GM23338 (cell line): ENCODE measurements around the gene RABGAP1L. TPM values are rescaled to one million over a fixed set of nuclear protein-coding genes. Genes with fewer than 3 reads are reported as not detected.

ENCODE experiments used
- ATAC-seq: fragments of 200-7000 bp; cut with Tn5 transposase; 3 replicates; pipeline ENCODE4 v1.9.1; 2020
- DNase-seq: peaks from one replicate; pipeline ENCODE4 v3.0.0-alpha.2; 2015; ENCODE audit warnings: low spot score
- H2AFZ ChIP-seq: fragments of 200-600 bp; sonication (generic); 2 replicates; pipeline ENCODE4 v1.8.0; 2016; ENCODE audit warnings: antibody characterized with exemption, mild to moderate bottlenecking, moderate library complexity
- H3F3A ChIP-seq: fragments of 200-600 bp; sonication (generic); replicated peaks from 2 replicates; pipeline ENCODE4 v1.8.0; 2017; ENCODE audit warnings: antibody characterized with exemption, mixed run types, low read depth
- H3K27ac ChIP-seq: fragments of 200-600 bp; sonication (generic); 2 replicates; pipeline ENCODE4 v1.6.1; 2016; ENCODE audit warnings: low read depth
- H3K27me3 ChIP-seq: fragments of 200-600 bp; sonication (generic); 2 replicates; pipeline ENCODE4 v1.8.0; 2016; ENCODE audit warnings: mild to moderate bottlenecking, mixed run types, moderate library complexity; ENCODE audit not compliant: insufficient read depth
- H3K36me3 ChIP-seq: fragments of 200-600 bp; sonication (generic); 2 replicates; pipeline ENCODE4 v1.8.0; 2016; ENCODE audit warnings: mild to moderate bottlenecking; ENCODE audit not compliant: insufficient read depth
- H3K4me1 ChIP-seq: fragments of 200-600 bp; sonication (generic); 2 replicates; pipeline ENCODE4 v1.8.0; 2016; ENCODE audit warnings: mild to moderate bottlenecking, moderate library complexity; ENCODE audit not compliant: insufficient read depth
- H3K4me2 ChIP-seq: fragments of 200-600 bp; sonication (generic); 2 replicates; pipeline ENCODE4 v1.7.1; 2017; ENCODE audit warnings: mixed run types
- H3K4me3 ChIP-seq: fragments of 200-600 bp; sonication (generic); 2 replicates; pipeline ENCODE4 v1.6.1; 2016; ENCODE audit warnings: mixed run types
- H3K79me2 ChIP-seq: fragments of 200-600 bp; sonication (generic); replicated peaks from 2 replicates; pipeline ENCODE4 v1.8.0; 2017; ENCODE audit warnings: mild to moderate bottlenecking; ENCODE audit not compliant: insufficient read depth
- H3K9me2 ChIP-seq: fragments of 200-600 bp; sonication (generic); 2 replicates; pipeline ENCODE4 v1.8.0; 2017; ENCODE audit not compliant: insufficient read depth
- H4K20me1 ChIP-seq: fragments of 200-600 bp; sonication (generic); replicated peaks from 2 replicates; pipeline ENCODE4 v1.8.0; 2017; ENCODE audit warnings: mild to moderate bottlenecking; ENCODE audit not compliant: insufficient read depth
- H3K27ac Mint-ChIP-seq: 2 replicates; pipeline ENCODE4 v1.8.0; 2020; ENCODE audit warnings: inconsistent platforms, mild to moderate bottlenecking, moderate library complexity, mixed read lengths
- H3K27me3 Mint-ChIP-seq: 3 replicates; pipeline ENCODE4 v1.8.0; 2022; ENCODE audit warnings: low read depth, mild to moderate bottlenecking, moderate library complexity, mixed read lengths, inconsistent platforms; ENCODE audit not compliant: insufficient read depth, poor library complexity
- H3K36me3 Mint-ChIP-seq: 3 replicates; pipeline ENCODE4 v1.8.0; 2021; ENCODE audit warnings: low read depth, mild to moderate bottlenecking, inconsistent platforms, moderate library complexity, mixed read lengths
- H3K4me1 Mint-ChIP-seq: 3 replicates; pipeline ENCODE4 v1.8.0; 2020; ENCODE audit warnings: mild to moderate bottlenecking, inconsistent platforms, mixed read lengths
- H3K4me3 Mint-ChIP-seq: 3 replicates; pipeline ENCODE4 v1.8.0; 2021; ENCODE audit warnings: moderate library complexity, mild to moderate bottlenecking, inconsistent platforms, mixed read lengths
- H3K9me3 Mint-ChIP-seq: 3 replicates; pipeline ENCODE4 v1.8.0; 2020; ENCODE audit warnings: moderate library complexity, mild to moderate bottlenecking, inconsistent platforms, mixed read lengths
- CREB1 ChIP-seq: fragments of 250-450 bp; sonication (Bioruptor Pico); IDR thresholded peaks from 2 replicates; pipeline ENCODE4 v1.5.0; 2020; ENCODE audit warnings: low read depth, mild to moderate bottlenecking, moderate library complexity
- ETS1 ChIP-seq: IDR thresholded peaks from 2 replicates; pipeline ENCODE4 v1.6.1; 2016; ENCODE audit warnings: antibody characterized with exemption
- EZH2 ChIP-seq: fragments of 200-600 bp; sonication (generic); IDR thresholded peaks from one replicate; pipeline ENCODE4 v1.8.0; 2017; ENCODE audit warnings: antibody characterized with exemption, mild to moderate bottlenecking, low read depth; ENCODE audit not compliant: unreplicated experiment
- EZH2phosphoT487 ChIP-seq: fragments of 200-600 bp; sonication (generic); IDR thresholded peaks from one replicate; pipeline ENCODE4 v1.8.1; 2018; ENCODE audit warnings: antibody characterized with exemption; ENCODE audit not compliant: unreplicated experiment
- JUNB ChIP-seq: IDR thresholded peaks from one replicate; pipeline ENCODE4 v1.6.1; 2016; ENCODE audit warnings: antibody characterized with exemption; ENCODE audit not compliant: unreplicated experiment
- NANOG ChIP-seq: IDR thresholded peaks from 2 replicates; pipeline ENCODE4 v1.6.1; 2016; ENCODE audit warnings: antibody characterized with exemption, borderline replicate concordance
- POLR2AphosphoS5 ChIP-seq: IDR thresholded peaks from 2 replicates; pipeline ENCODE4 v1.6.1; 2016; ENCODE audit warnings: antibody characterized with exemption, low read depth
- ZNF462 ChIP-seq: fragments of 250-450 bp; sonication (Bioruptor Pico); IDR thresholded peaks from 2 replicates; pipeline ENCODE4 v1.5.0; 2020; ENCODE audit warnings: mild to moderate bottlenecking, moderate library complexity
- polyA plus RNA-seq: library from polyadenylated mRNA; unstranded; fragments of >200 nt; fragmentation: Nextera tagmentation; extraction: Ambion mirVana; gene quantifications from 2 replicates; pipeline ENCODE4 v1.2.1, GENCODE V29; 2016
- total RNA-seq: library from RNA; depleted of rRNA; stranded (reverse); fragments of >200 nt; shearing (Covaris generic); gene quantifications from 2 replicates; pipeline ENCODE4 v1.2.3, GENCODE V29; 2014

RABGAP1L gene
- total and polyA plus RNA-seq, 2 experiments from 2014 or later, result 83.2 to 136 TPM

GRCh38 chr1:174583316-174583715, 424.0 kb downstream of the RABGAP1L start (continued):
- TF ChIP-seq ZNF462 (no peak), POLR2AphosphoS5 (no peak), CREB1 (CRISPR knock-in tag) (no peak), JUNB (no peak), ETS1 (no peak)

GRCh38 chr1:174584071-174584470, 424.8 kb downstream of the RABGAP1L start:
- no peaks in the 10 kb centered on the region for H3K4me1 ChIP-seq
- no peak overlapping the region for H3K4me2 ChIP-seq
- H3F3A ChIP-seq, result no peaks in the 10 kb centered on the region
- no peak for DNase-seq
- no peak overlapping the region for H3K4me3 ChIP-seq
- H3K27me3 ChIP-seq, result no peaks in the 10 kb centered on the region
- H3K27me3 Mint-ChIP-seq, result no peaks in the 10 kb centered on the region
- H4K20me1 ChIP-seq, result no peaks in the 10 kb centered on the region
- no peak overlapping the region for H3K27ac Mint-ChIP-seq
- H3K79me2 ChIP-seq, result no peaks in the 10 kb centered on the region
- H3K9me3 Mint-ChIP-seq, result peaks cover 19% of the 10 kb centered on the region
- ATAC-seq, result no peak
- no peak overlapping the region for H3K27ac ChIP-seq
- H3K9me2 ChIP-seq, result no peaks in the 10 kb centered on the region
- H3K36me3 ChIP-seq, result no peaks in the 10 kb centered on the region
- no peak overlapping the region for H3K4me3 Mint-ChIP-seq
- peaks cover 4% of the 10 kb centered on the region; the same call in 1 of the 3 replicates for H3K36me3 Mint-ChIP-seq
- no peak overlapping the region for H2AFZ ChIP-seq
- H3K4me1 Mint-ChIP-seq, result no peaks in the 10 kb centered on the region
- no peak for TF ChIP-seq EZH2
- TF ChIP-seq EZH2phosphoT487, result no peak
- TF ChIP-seq NANOG, result no peak
- TF ChIP-seq ZNF462, result no peak
- TF ChIP-seq POLR2AphosphoS5, result no peak
